GM21528 (cell line): ENCODE data around the gene SLC44A3.

ENCODE experiments used
- ATAC-seq: cut with Tn5 transposase; IDR thresholded peaks from one replicate; pipeline ENCODE4 v1.9.1; 2021; ENCODE audit warnings: mild to moderate bottlenecking, moderate library complexity; ENCODE audit not compliant: unreplicated experiment, low FRiP score

The SLC44A3 gene, protein sequence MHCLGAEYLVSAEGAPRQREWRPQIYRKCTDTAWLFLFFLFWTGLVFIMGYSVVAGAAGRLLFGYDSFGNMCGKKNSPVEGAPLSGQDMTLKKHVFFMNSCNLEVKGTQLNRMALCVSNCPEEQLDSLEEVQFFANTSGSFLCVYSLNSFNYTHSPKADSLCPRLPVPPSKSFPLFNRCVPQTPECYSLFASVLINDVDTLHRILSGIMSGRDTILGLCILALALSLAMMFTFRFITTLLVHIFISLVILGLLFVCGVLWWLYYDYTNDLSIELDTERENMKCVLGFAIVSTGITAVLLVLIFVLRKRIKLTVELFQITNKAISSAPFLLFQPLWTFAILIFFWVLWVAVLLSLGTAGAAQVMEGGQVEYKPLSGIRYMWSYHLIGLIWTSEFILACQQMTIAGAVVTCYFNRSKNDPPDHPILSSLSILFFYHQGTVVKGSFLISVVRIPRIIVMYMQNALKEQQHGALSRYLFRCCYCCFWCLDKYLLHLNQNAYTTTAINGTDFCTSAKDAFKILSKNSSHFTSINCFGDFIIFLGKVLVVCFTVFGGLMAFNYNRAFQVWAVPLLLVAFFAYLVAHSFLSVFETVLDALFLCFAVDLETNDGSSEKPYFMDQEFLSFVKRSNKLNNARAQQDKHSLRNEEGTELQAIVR

GRCh38 chr1:94819945-94820746 is at the start of gene SLC44A3:
SLC44A3 (plus strand) TSS chr1:94820357; CDS start chr1:94820452, 95 bp downstream.
- no peak for ATAC-seq

DNA sequence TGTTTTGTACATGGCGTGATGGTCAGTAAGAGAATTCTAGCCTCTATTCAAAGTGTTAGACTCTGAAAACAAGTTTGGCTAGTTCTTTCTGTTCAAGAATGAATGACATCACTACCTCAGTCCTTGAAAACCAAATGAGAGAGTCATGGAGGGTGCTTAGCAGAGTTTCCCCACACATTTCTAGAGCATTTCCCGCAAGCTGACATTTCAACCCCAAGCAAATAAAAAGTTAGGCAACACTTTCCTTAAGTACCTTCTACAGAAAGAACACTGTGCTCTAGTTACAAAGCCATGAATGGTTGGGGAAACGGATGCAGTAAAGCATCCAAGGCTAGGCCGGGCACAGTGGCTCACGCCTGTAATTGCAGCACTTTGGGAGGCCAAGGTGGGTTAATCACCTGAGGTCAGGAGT is 47.9 kb upstream of the SLC44A3 start:
- ATAC-seq, result no peak

DNA sequence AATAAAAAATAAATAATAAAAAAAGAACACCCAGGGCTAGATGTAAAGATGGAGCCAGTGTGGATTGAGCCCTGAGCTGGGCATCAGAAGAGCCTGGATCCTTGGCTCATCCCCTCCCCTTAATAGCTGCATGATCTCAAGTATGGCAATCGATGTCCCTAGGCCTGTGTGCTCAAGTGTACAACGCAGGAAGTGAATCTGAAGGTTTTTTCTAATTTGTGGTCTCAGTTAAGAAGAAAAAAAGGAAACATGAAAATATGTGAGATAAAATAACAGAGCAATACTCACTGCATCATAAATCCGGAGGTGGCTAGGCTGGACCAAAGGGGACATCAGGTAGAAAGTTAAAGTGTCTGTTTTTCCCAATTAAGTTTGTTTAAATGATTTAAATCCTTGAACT is 47.3 kb upstream of the SLC44A3 start:
- no peak for ATAC-seq

GRCh38 chr1:94773296-94773809 is 46.8 kb upstream of the SLC44A3 start:
- ATAC-seq, result no peak

DNA sequence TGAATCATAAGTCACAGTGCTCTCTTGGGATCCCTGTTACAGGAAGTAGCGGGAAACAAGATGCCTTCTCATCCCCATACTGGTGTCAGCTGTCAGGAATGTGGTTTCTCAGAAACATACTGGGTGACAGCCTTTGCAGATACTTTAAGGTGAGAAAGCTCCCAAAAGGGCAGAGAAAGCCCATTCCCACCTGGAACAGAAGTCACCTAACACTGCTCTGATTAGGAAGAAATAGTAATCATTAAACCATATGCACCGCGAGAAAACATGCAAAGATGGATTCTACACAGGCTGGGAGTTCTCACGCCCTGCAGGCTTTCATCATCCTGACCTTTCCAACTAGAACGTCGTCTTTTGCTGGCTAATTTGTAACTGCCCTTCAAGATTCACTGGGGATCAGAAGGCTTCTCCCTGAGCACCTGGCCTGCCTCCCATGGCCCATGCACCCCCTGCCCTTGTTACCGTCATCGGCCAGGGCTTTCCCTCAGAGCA is 46.2 kb upstream of the SLC44A3 start:
- ATAC-seq, result no peak

DNA sequence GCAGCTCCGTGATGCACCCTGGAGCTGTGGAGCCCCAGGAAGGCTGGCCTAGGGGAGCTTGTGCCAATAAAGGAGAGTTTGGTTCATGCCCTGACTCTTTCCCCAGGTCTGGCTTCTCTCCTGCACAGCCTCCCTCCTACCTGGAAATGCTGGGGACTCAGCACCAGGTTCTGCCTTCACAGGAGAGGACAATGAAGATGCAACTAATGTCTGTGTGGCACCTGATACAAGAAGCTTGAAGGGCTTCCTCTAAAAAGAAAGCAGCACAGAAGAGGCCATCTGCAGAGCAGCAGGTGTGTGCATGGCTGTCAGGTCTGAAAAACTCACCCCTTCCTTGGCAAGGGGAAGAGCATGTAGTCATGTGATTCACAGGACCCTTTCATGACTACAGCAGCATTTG is 43.7 kb upstream of the SLC44A3 start:
- ATAC-seq, result no peak

GRCh38 chr1:94777281-94777680 is 42.9 kb upstream of the SLC44A3 start:
- ATAC-seq, result no peak

- no peak for ATAC-seq
Measured at GRCh38 chr1:94778808-94779207, 41.3 kb upstream of the SLC44A3 start.

DNA sequence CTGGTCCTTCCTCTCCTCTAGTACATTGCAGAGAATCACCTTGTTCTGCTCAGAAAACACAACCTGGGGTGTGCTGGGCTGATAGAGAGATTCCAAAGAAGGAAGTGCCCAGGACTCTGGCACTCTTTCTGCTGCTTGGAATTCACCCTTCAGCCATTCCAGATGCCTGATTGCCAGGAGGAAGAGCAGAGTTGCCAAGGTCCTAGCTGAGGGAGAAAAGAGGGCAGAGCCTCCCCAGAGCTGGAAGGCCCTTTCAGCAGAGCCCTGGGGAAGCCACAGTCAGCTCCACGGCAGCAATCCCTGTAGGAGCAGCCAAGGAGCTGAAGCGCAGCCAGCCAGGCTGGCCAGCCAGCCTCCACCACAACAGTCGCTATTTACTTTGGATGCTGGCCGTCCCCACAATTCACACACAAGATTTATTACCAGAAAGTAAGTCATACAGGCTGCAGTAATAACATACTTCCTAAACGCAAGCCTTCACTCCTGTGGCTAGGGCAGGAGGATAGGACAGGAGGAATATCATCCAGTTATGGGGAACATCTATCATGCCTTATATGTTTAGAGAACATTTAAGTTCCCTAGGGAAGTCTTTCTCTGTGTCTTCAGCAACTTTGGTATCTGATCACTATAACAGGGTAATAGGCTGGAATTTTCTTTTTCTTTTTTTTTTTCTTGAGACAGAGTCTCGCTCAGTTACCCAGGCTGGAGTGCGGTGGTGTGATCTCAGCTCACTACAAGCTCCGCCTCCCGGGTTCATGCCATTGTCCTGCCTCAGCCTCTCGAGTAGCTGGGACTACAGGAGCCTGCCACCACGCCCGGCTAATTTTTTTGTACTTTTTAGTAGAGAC is 36.6 kb upstream of the SLC44A3 start:
- no peak for ATAC-seq

DNA sequence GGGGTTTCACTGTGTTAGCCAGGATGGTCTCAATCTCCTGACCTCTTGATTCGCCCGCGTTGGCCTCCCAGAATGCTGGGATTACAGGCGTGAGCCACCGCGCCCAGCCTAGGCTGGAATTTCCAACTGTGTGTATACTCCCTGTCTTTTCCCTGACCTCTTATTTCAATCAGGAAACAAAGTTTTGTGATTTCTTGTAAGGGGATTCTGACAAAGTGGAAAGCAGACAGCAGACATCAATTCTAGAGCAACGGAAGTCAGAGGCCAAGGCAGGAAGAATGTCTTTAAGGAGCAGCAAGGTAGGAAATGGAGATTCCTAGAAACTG is 36.0 kb upstream of the SLC44A3 start:
- ATAC-seq, result no peak

DNA sequence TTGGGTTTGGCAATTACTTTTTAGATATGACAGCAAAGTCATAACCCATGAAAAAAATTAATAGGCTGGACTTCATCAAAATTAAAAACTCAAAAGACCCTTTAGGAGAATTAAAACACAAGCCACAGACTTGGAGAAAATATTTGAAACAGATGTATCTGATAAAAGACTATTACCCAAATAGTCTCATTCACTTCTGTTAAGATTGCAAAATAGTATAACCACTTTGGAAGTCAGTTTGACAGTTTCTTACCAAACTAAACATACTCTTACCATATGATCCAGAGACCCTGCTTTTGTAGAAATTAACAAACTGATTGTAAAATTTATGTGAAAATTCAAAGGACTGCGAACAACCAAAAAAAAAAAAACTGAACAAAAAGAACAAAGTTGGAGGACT is 32.5 kb upstream of the SLC44A3 start:
- ATAC-seq, result no peak

GRCh38 chr1:94790246-94790645 is 29.9 kb upstream of the SLC44A3 start:
- ATAC-seq, result no peak

DNA sequence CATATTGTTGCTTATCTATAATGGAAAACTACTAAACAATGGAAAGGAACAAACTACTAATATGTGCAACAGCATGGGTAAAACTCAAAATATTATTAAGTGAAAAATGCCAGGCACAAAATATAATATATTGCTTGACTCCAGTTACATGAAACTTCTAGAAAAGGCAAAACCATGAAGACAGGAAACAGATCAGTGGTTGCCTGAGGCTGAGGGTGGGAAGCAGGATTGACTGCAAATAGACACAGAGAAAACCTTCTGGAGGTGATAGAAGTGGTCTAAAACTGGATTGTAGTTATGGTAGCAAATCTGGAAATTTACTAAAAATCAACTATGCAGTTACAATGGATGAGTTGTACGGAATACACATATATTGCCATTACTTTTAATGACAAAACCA is 29.5 kb upstream of the SLC44A3 start:
- ATAC-seq, result no peak

DNA sequence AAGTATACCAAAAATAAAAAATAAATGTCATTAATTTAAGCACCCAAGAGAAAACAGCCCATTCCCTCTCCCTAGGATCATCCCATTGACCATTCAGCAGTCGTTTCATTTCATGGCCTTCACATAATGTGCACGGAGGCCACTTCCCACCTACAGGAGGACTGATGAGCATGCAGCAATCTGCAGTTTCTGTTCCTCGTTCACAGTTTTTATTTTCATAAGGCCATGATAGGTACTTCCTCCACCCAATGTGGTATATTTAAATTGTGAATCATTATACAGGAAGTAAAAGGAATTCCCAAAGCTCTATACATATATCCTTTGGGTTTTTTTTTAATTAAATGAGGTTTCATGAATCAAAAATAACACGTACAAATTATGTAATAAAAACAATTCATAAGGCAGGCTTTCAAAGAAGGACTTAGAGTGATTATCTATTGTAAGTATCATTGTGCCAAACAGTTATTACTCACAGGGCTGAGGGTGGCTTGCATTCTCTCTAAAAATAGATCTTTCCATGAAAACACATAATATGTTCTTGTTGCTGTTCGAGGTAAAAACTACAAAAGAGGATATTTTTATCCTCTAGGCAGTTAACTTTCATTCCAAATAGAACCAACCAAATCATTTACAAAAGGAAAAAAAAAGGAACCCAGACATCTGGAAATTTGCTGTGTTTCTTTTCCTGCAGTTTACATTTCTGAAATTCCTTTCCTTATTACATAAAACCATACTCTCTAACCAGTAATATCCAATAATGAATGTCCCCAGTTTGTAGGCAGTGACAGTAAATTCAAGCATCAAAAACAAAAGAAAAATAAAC is 27.5 kb upstream of the SLC44A3 start:
- peak; percentile 98 for ATAC-seq

DNA sequence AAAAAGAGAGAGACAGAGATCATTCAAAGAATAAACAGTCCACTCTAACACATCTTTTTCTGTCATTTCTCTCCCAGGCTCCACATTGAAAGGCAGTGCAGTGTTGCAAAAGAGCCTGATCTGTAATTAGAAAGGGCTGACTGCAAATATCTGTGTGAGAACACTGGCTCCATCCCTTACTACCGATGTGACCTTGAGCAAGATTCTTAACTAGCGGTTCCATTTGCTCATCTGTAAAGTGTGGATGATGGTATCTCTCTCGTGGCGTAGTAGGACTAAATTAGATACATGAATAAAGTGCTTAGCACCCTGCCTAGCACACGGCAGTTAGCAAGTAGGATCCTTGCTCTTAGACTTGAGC is 26.9 kb upstream of the SLC44A3 start:
- no peak for ATAC-seq

DNA sequence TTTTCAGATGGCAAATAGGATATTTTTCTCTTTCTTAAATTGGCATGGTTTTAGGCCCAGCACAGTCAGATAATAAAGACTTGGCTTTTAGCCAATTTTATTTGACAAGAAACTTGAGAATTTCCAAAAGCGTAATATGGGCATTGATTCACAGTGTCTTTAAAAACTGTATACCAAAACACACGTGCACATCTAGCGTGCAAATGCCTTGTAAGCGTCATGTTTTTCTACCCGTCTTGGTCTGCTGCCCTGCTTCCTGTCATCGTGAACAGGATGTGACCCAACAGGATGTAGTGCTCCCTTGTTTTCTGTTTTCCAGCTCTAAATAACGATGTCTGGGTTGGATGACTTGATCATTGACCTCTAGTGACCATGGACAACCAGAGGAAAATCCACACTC is 24.7 kb upstream of the SLC44A3 start:
- ATAC-seq, result no peak

- no peak for ATAC-seq
Measured at GRCh38 chr1:94796266-94796665, 23.9 kb upstream of the SLC44A3 start.

DNA sequence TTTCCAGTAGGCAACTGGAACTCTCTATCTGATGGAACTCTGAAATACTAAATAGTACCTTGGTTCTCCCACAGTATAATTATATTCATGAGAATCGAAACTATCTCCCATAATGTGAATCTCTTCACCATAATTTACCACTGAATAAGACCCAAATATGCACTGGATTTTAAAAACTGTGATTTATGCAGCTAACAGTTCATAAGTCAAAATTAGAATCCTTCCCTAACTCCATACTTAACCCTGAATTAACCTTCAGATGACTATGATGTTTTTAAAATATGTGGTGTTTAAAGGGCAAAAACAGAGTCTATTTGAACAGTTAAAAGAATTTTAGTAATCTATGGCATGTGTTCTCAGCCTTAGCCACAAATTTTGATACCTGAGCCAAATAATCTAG is 22.9 kb upstream of the SLC44A3 start:
- ATAC-seq, result no peak

- ATAC-seq, result no peak
Measured at GRCh38 chr1:94798054-94798453, 22.1 kb upstream of the SLC44A3 start.
